Measurements from ENCODE around the gene SLC24A3.
"Not testable (repeated sequence)": the region's sequence is repeated elsewhere in the genome, so short reads cannot be mapped to it uniquely, and the experiment has no call there.

The SLC24A3 gene

GRCh38 chr20:19639471-19640045 lies 427.1 kb downstream of the SLC24A3 start:
- not testable (repeated sequence) for H3K27me3 ChIP-seq (ENCODE audit: insufficient read depth, low read length); H3K36me3 ChIP-seq (ENCODE audit: insufficient read depth, low read depth, low read length); H3K27ac ChIP-seq (ENCODE audit: low read length); H3K9me3 ChIP-seq (ENCODE audit: insufficient read depth, low read depth, low read length); H3K4me3 ChIP-seq (ENCODE audit: low read length); H3K4me1 ChIP-seq (ENCODE audit: insufficient read depth, low read length); H3K9ac ChIP-seq (ENCODE audit: low read depth, low read length)

- Histone ChIP-seq H3K27ac (ENCODE audit: low read length) (no peak overlapping the region), H3K27me3 (ENCODE audit: insufficient read depth, low read length) (no peaks in the 10 kb centered on the region), H3K4me1 (ENCODE audit: insufficient read depth, low read length) (no peaks in the 10 kb centered on the region), H3K9me3 (ENCODE audit: insufficient read depth, low read depth, low read length) (no peaks in the 10 kb centered on the region), H3K4me3 (ENCODE audit: low read length) (no peak overlapping the region), H3K36me3 (ENCODE audit: insufficient read depth, low read depth, low read length) (no peaks in the 10 kb centered on the region), H3K9ac (ENCODE audit: low read depth, low read length) (no peak overlapping the region)
These were observed 430.4 kb downstream of the SLC24A3 start for GRCh38 chr20:19642860-19643259.

GRCh38 chr20:19644085-19644484 lies 431.6 kb downstream of the SLC24A3 start:
- Histone ChIP-seq H3K27me3 (ENCODE audit: insufficient read depth, low read length) (no peaks in the 10 kb centered on the region), H3K36me3 (ENCODE audit: insufficient read depth, low read depth, low read length) (no peaks in the 10 kb centered on the region), H3K4me3 (ENCODE audit: low read length) (no peak overlapping the region), H3K9me3 (ENCODE audit: insufficient read depth, low read depth, low read length) (no peaks in the 10 kb centered on the region), H3K9ac (ENCODE audit: low read depth, low read length) (no peak overlapping the region), H3K27ac (ENCODE audit: low read length) (no peak overlapping the region), H3K4me1 (ENCODE audit: insufficient read depth, low read length) (no peaks in the 10 kb centered on the region)

- no peak overlapping the region for H3K27ac ChIP-seq (ENCODE audit: low read length)
- no peaks in the 10 kb centered on the region for H3K4me1 ChIP-seq (ENCODE audit: insufficient read depth, low read length)
- no peak overlapping the region for H3K9ac ChIP-seq (ENCODE audit: low read depth, low read length)
- no peak overlapping the region for H3K4me3 ChIP-seq (ENCODE audit: low read length)
- no peaks in the 10 kb centered on the region for H3K27me3 ChIP-seq (ENCODE audit: insufficient read depth, low read length)
- H3K9me3 ChIP-seq (ENCODE audit: insufficient read depth, low read depth, low read length), result no peaks in the 10 kb centered on the region
- no peaks in the 10 kb centered on the region for H3K36me3 ChIP-seq (ENCODE audit: insufficient read depth, low read depth, low read length)
These were observed 434.5 kb downstream of the SLC24A3 start for GRCh38 chr20:19646963-19647362.

GRCh38 chr20:19648024-19648423 lies 435.6 kb downstream of the SLC24A3 start:
- H3K27me3 ChIP-seq (ENCODE audit: insufficient read depth, low read length), result no peaks in the 10 kb centered on the region
- H3K27ac ChIP-seq (ENCODE audit: low read length), result no peak overlapping the region
- H3K4me3 ChIP-seq (ENCODE audit: low read length), result no peak overlapping the region
- no peaks in the 10 kb centered on the region for H3K4me1 ChIP-seq (ENCODE audit: insufficient read depth, low read length)
- H3K36me3 ChIP-seq (ENCODE audit: insufficient read depth, low read depth, low read length), result no peaks in the 10 kb centered on the region
- no peak overlapping the region for H3K9ac ChIP-seq (ENCODE audit: low read depth, low read length)
- no peaks in the 10 kb centered on the region for H3K9me3 ChIP-seq (ENCODE audit: insufficient read depth, low read depth, low read length)

GRCh38 chr20:19649041-19649440 lies 436.6 kb downstream of the SLC24A3 start:
- Histone ChIP-seq H3K9me3 (ENCODE audit: insufficient read depth, low read depth, low read length) (no peaks in the 10 kb centered on the region), H3K9ac (ENCODE audit: low read depth, low read length) (no peak overlapping the region), H3K27me3 (ENCODE audit: insufficient read depth, low read length) (no peaks in the 10 kb centered on the region), H3K27ac (ENCODE audit: low read length) (no peak overlapping the region), H3K36me3 (ENCODE audit: insufficient read depth, low read depth, low read length) (no peaks in the 10 kb centered on the region), H3K4me1 (ENCODE audit: insufficient read depth, low read length) (no peaks in the 10 kb centered on the region), H3K4me3 (ENCODE audit: low read length) (no peak overlapping the region)

GRCh38 chr20:19652591-19653026 lies 440.2 kb downstream of the SLC24A3 start:
- H3K27me3 ChIP-seq (ENCODE audit: insufficient read depth, low read length), result no peaks in the 10 kb centered on the region
- no peak overlapping the region for H3K27ac ChIP-seq (ENCODE audit: low read length)
- no peaks in the 10 kb centered on the region for H3K9me3 ChIP-seq (ENCODE audit: insufficient read depth, low read depth, low read length)
- no peaks in the 10 kb centered on the region for H3K36me3 ChIP-seq (ENCODE audit: insufficient read depth, low read depth, low read length)
- no peak overlapping the region for H3K4me3 ChIP-seq (ENCODE audit: low read length)
- H3K9ac ChIP-seq (ENCODE audit: low read depth, low read length), result no peak overlapping the region
- no peaks in the 10 kb centered on the region for H3K4me1 ChIP-seq (ENCODE audit: insufficient read depth, low read length)

- H3K9me3 ChIP-seq (ENCODE audit: insufficient read depth, low read depth, low read length), result no peaks in the 10 kb centered on the region
- no peak overlapping the region for H3K27ac ChIP-seq (ENCODE audit: low read length)
- H3K36me3 ChIP-seq (ENCODE audit: insufficient read depth, low read depth, low read length), result no peaks in the 10 kb centered on the region
- H3K4me1 ChIP-seq (ENCODE audit: insufficient read depth, low read length), result no peaks in the 10 kb centered on the region
- H3K9ac ChIP-seq (ENCODE audit: low read depth, low read length), result no peak overlapping the region
- no peaks in the 10 kb centered on the region for H3K27me3 ChIP-seq (ENCODE audit: insufficient read depth, low read length)
- no peak overlapping the region for H3K4me3 ChIP-seq (ENCODE audit: low read length)
These were observed 440.9 kb downstream of the SLC24A3 start for GRCh38 chr20:19653327-19653726.

GRCh38 chr20:19654921-19655320 lies 442.5 kb downstream of the SLC24A3 start:
- H3K4me3 ChIP-seq (ENCODE audit: low read length), result no peak overlapping the region
- H3K27me3 ChIP-seq (ENCODE audit: insufficient read depth, low read length), result no peaks in the 10 kb centered on the region
- H3K4me1 ChIP-seq (ENCODE audit: insufficient read depth, low read length), result no peaks in the 10 kb centered on the region
- no peaks in the 10 kb centered on the region for H3K9me3 ChIP-seq (ENCODE audit: insufficient read depth, low read depth, low read length)
- H3K9ac ChIP-seq (ENCODE audit: low read depth, low read length), result no peak overlapping the region
- H3K36me3 ChIP-seq (ENCODE audit: insufficient read depth, low read depth, low read length), result no peaks in the 10 kb centered on the region
- H3K27ac ChIP-seq (ENCODE audit: low read length), result no peak overlapping the region

GRCh38 chr20:19658137-19658536 lies 445.7 kb downstream of the SLC24A3 start:
- Histone ChIP-seq H3K9ac (ENCODE audit: low read depth, low read length) (no peak overlapping the region), H3K4me1 (ENCODE audit: insufficient read depth, low read length) (peaks cover 5% of the 10 kb centered on the region; the same call in 1 of the 2 replicates), H3K9me3 (ENCODE audit: insufficient read depth, low read depth, low read length) (no peaks in the 10 kb centered on the region), H3K4me3 (ENCODE audit: low read length) (no peak overlapping the region), H3K27ac (ENCODE audit: low read length) (no peak overlapping the region), H3K36me3 (ENCODE audit: insufficient read depth, low read depth, low read length) (no peaks in the 10 kb centered on the region), H3K27me3 (ENCODE audit: insufficient read depth, low read length) (no peaks in the 10 kb centered on the region)

- H3K9me3 ChIP-seq (ENCODE audit: insufficient read depth, low read depth, low read length), result no peaks in the 10 kb centered on the region
- H3K4me1 ChIP-seq (ENCODE audit: insufficient read depth, low read length), result peaks cover 5% of the 10 kb centered on the region; the same call in 1 of the 2 replicates
- no peak overlapping the region for H3K27ac ChIP-seq (ENCODE audit: low read length)
- no peak overlapping the region for H3K9ac ChIP-seq (ENCODE audit: low read depth, low read length)
- H3K36me3 ChIP-seq (ENCODE audit: insufficient read depth, low read depth, low read length), result no peaks in the 10 kb centered on the region
- no peaks in the 10 kb centered on the region for H3K27me3 ChIP-seq (ENCODE audit: insufficient read depth, low read length)
- no peak overlapping the region for H3K4me3 ChIP-seq (ENCODE audit: low read length)
These were observed 447.0 kb downstream of the SLC24A3 start for GRCh38 chr20:19659448-19659847.

GRCh38 chr20:19660808-19661378 lies 448.5 kb downstream of the SLC24A3 start:
- H3K27me3 ChIP-seq (ENCODE audit: insufficient read depth, low read length), result no peaks in the 10 kb centered on the region
- H3K4me3 ChIP-seq (ENCODE audit: low read length), result no peak overlapping the region
- H3K4me1 ChIP-seq (ENCODE audit: insufficient read depth, low read length), result peaks cover 5% of the 10 kb centered on the region; the same call in 1 of the 2 replicates
- no peaks in the 10 kb centered on the region for H3K9me3 ChIP-seq (ENCODE audit: insufficient read depth, low read depth, low read length)
- no peak overlapping the region for H3K27ac ChIP-seq (ENCODE audit: low read length)
- no peak overlapping the region for H3K9ac ChIP-seq (ENCODE audit: low read depth, low read length)
- H3K36me3 ChIP-seq (ENCODE audit: insufficient read depth, low read depth, low read length), result no peaks in the 10 kb centered on the region

All from iPS-20b (cell line).